GM18867 (cell line): ENCODE data around the gene MARCHF3.
A peak's percentile ranks its signal among the peaks of the same experiment; 100 is the strongest.

Experiments
- ATAC-seq: cut with Tn5 transposase; IDR thresholded peaks from one replicate; pipeline ENCODE4 v1.9.1; 2021; ENCODE audit warnings: mild to moderate bottlenecking, moderate library complexity; ENCODE audit not compliant: unreplicated experiment

Gene MARCHF3

GRCh38 chr5:126987271-126987899, 43.0 kb downstream of the MARCHF3 start:
- ATAC-seq: no peak

GRCh38 chr5:126984632-126985031, 45.7 kb downstream of the MARCHF3 start:
- ATAC-seq: no peak

- no peak for ATAC-seq
Measured at GRCh38 chr5:126983874-126984266, 46.5 kb downstream of the MARCHF3 start.

- no peak for ATAC-seq
Measured at GRCh38 chr5:126982926-126983873, 47.2 kb downstream of the MARCHF3 start.

- ATAC-seq: no peak
Measured at GRCh38 chr5:126982202-126982601, 48.2 kb downstream of the MARCHF3 start.

GRCh38 chr5:126981701-126982100, 48.7 kb downstream of the MARCHF3 start:
- ATAC-seq: no peak

GRCh38 chr5:126981222-126981621, 49.1 kb downstream of the MARCHF3 start:
- no peak for ATAC-seq

- no peak for ATAC-seq
Measured at GRCh38 chr5:126978258-126978657, 52.1 kb downstream of the MARCHF3 start.

- ATAC-seq: no peak
Measured at GRCh38 chr5:126976520-126977172, 53.7 kb downstream of the MARCHF3 start.

GRCh38 chr5:126975796-126976195, 54.6 kb downstream of the MARCHF3 start:
- no peak for ATAC-seq

GRCh38 chr5:126973193-126973592, 57.2 kb downstream of the MARCHF3 start:
- no peak for ATAC-seq

- peak; percentile 88 for ATAC-seq
Measured at GRCh38 chr5:126972062-126972895, 58.1 kb downstream of the MARCHF3 start.

GRCh38 chr5:126971455-126972031, 58.8 kb downstream of the MARCHF3 start:
- ATAC-seq: no peak

GRCh38 chr5:126970517-126971017, 59.8 kb downstream of the MARCHF3 start:
- ATAC-seq: no peak

GRCh38 chr5:126969548-126969947, 60.8 kb downstream of the MARCHF3 start:
- ATAC-seq: no peak

- no peak for ATAC-seq
Measured at GRCh38 chr5:126967808-126968466, 62.4 kb downstream of the MARCHF3 start.

- ATAC-seq: no peak
Measured at GRCh38 chr5:126965487-126965886, 64.9 kb downstream of the MARCHF3 start.

- ATAC-seq: peak; percentile 53
Measured at GRCh38 chr5:126965061-126965475, 65.3 kb downstream of the MARCHF3 start.

- ATAC-seq: no peak
Measured at GRCh38 chr5:126963822-126964375, 66.5 kb downstream of the MARCHF3 start.
